Lung (tissue), 12 donors: ENCODE results near the gene CCDC78. TPM values are rescaled to one million over a fixed set of nuclear protein-coding genes. Genes with fewer than 3 reads are reported as not detected.

Experiments
- ATAC-seq: fragments of 200-7000 bp; cut with Tn5 transposase; one replicate; pipeline ENCODE4 v1.9.1; 2020; ENCODE audit warnings: moderate number of reproducible peaks; ENCODE audit not compliant: insufficient read depth, low FRiP score
- DNase-seq, 3 donors: peaks; one replicate each; pipeline ENCODE4 v3.0.0-alpha.2; 2013 to 2017
- H3K27ac ChIP-seq, 2 donors: one replicate each; pipeline ENCODE4 v1.5.1; 2013; ENCODE audit warnings: mild to moderate bottlenecking in 2 of 2, moderate library complexity in 2 of 2, control low read depth in 1 of 2, inconsistent platforms in 1 of 2, low read depth in 1 of 2, low read length in 1 of 2
- H3K27me3 ChIP-seq, 3 donors: one replicate each; pipeline ENCODE4 v1.5.1; 2013; ENCODE audit warnings: low read length in 2 of 3; ENCODE audit not compliant: control insufficient read depth in 3 of 3, insufficient read depth in 3 of 3
- H3K36me3 ChIP-seq, 4 donors: one replicate each; pipeline ENCODE4 v1.5.1; 2013; ENCODE audit warnings: low read length in 4 of 4, mild to moderate bottlenecking in 1 of 4, moderate library complexity in 1 of 4; ENCODE audit not compliant: control insufficient read depth in 4 of 4, insufficient read depth in 4 of 4
- H3K4me1 ChIP-seq, 5 donors: one replicate each; pipeline ENCODE4 v1.5.1; 2013; ENCODE audit warnings: low read length in 5 of 5, mild to moderate bottlenecking in 2 of 5, moderate library complexity in 1 of 5; ENCODE audit not compliant: control insufficient read depth in 5 of 5, insufficient read depth in 5 of 5
- H3K4me3 ChIP-seq: one replicate; pipeline ENCODE4 v1.5.1; 2013; ENCODE audit warnings: mild to moderate bottlenecking, control low read depth, moderate library complexity
- H3K9ac ChIP-seq, 2 donors: one replicate each; pipeline ENCODE4 v1.5.1; 2013; ENCODE audit warnings: low read length in 2 of 2, control low read depth in 1 of 2; ENCODE audit not compliant: insufficient read depth in 1 of 2
- H3K9me3 ChIP-seq, 4 donors: one replicate each; pipeline ENCODE4 v1.5.1; 2013; ENCODE audit warnings: low read length in 3 of 4, mild to moderate bottlenecking in 1 of 4, moderate library complexity in 1 of 4; ENCODE audit not compliant: control insufficient read depth in 4 of 4, insufficient read depth in 3 of 4
- CTCF ChIP-seq: IDR thresholded peaks from 2 replicates; pipeline ENCODE4 v1.5.1; 2012; ENCODE audit warnings: mild to moderate bottlenecking; ENCODE audit errors: control extremely low read depth, extremely low read depth
- WGBS, 2 donors: extraction: QIAGEN DNeasy Blood & Tissue Kit; methylation state at CpG; one replicate each; pipeline ENCODE4 v1.1.7; 2013; 5-methylcytosine and 5-hydroxymethylcytosine counted together
- polyA plus RNA-seq, 2 donors: library from polyadenylated mRNA; stranded (reverse); fragments of 200-250 nt; gene quantifications; one replicate each; pipeline ENCODE4 v1.2.1, GENCODE V29; 2013
- total RNA-seq, 2 donors: library from RNA; depleted of rRNA in 1 of 2; stranded (reverse); fragments of >200 nt in 1 of 2; gene quantifications; one replicate each; pipeline ENCODE4 v1.2.1, GENCODE V29; 2014 to 2021
- donor health status: control.
- donor health status: control.
- donor health status: Bipolar disorder and iron deficiency.
- donor health status: healthy.
- donor health status: DM: yes; HTN: yes; CAD: no.

CCDC78 gene
- total and polyA plus RNA-seq, 4 donors = 25.6 to 71.6 (median 37.0) TPM

GRCh38 chr16:695355-696089 is 30.7 kb downstream of the CCDC78 start:
- DNase-seq (no peak), ATAC-seq (peak; percentile 36)
- 3 to 4% methylated on average over 70 to 71 of the region's 71 CpGs for WGBS, 2 donors
- Histone ChIP-seq H3K9me3 (peaks cover 0 to 8% (median 0%) of the 10 kb centered on the region in 4 donors), H3K36me3 (no peaks in the 10 kb centered on the region), H3K9ac (no peak overlapping the region), H3K27me3 (peaks cover 0 to 40% (median 25%) of the 10 kb centered on the region in 3 donors), H3K27ac (no peak overlapping the region), H3K4me1 (peaks cover 0 to 16% (median 2%) of the 10 kb centered on the region in 5 donors), H3K4me3 (peak overlapping the region; percentile 2)
- TF ChIP-seq CTCF = no peak

DNA sequence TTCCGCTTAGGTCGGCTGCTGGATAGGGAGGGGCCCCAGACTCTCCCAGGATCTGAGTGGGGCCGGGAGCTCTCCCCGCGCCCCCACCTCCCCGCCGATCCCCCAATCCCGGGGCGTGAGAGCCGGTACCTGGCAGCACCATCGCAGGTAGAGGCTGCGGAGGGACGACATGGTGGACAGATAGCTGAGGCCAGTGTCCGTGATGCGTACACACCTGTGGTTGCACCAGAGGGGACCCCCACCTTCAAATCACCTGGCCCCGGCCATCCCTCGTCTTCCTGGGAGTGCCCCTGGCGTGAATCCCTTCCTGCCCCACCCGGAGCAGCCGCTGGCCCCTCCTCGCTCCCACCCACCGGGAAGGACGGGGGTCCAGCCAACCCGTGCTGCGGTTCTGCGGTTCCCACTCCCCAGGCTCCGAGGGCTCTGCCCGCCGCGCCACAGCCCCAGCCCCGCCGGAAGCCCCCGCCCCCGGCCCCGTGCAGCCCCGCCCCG is 31.3 kb downstream of the CCDC78 start:
- no peaks in the 10 kb centered on the region for H3K36me3 ChIP-seq
- ATAC-seq (no peak), DNase-seq (no peak)
- H3K27ac ChIP-seq = no peak overlapping the region
- TF ChIP-seq CTCF = no peak
- H3K4me3 ChIP-seq = no peak overlapping the region
- H3K4me1 ChIP-seq = peaks cover 0 to 16% (median 2%) of the 10 kb centered on the region in 5 donors
- WGBS, 2 donors = 2% methylated on average over 29 to 37 of the region's 37 CpGs
- H3K9me3 ChIP-seq = peaks cover 0 to 8% (median 0%) of the 10 kb centered on the region in 4 donors
- H3K27me3 ChIP-seq = peaks cover 0 to 40% (median 25%) of the 10 kb centered on the region in 3 donors
- no peak overlapping the region for H3K9ac ChIP-seq

- Histone ChIP-seq H3K4me1 (peaks cover 0 to 22% (median 5%) of the 10 kb centered on the region in 5 donors), H3K4me3 (no peak overlapping the region), H3K9me3 (peaks cover 0 to 8% (median 0%) of the 10 kb centered on the region in 4 donors), H3K9ac (no peak overlapping the region), H3K27me3 (peaks cover 0 to 36% (median 25%) of the 10 kb centered on the region in 3 donors), H3K36me3 (no peaks in the 10 kb centered on the region), H3K27ac (no peak overlapping the region)
- no peak for TF ChIP-seq CTCF
- DNase-seq = no peak
- ATAC-seq = no peak
- 2 to 3% methylated on average over 54 to 64 of the region's 64 CpGs for WGBS, 2 donors
Measured at GRCh38 chr16:694187-694862, 31.9 kb downstream of the CCDC78 start.
